Measurements from ENCODE around the gene TC2N.
"Not testable (repeated sequence)": the region's sequence is repeated elsewhere in the genome, so short reads cannot be mapped to it uniquely, and the experiment has no call there.

The TC2N gene

DNA sequence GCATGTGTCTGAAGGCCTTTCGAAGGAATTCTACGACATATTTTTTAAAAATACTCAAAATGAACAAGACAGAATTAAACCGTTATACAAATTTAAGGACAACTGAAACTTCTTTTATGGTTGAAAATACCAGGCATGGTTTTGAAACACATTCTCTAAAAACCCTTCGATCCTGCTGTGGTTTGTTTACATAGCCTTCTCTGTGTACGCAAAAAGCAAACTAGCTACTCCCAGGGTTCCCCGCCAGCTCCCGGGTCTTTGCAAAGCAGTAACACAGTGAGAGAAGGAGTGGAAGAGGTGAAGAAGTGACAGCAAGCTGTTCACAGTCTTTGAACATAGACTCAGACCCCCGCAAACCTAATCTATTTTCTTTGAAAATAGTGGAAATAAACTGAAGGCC lies 2.2 kb upstream of the TC2N start:
- DNase-seq (ENCODE audit: low spot score) = peak; percentile 25

GRCh38 chr14:91866511-91867295 lies 633 bp downstream of the TC2N start:
- no peak for DNase-seq (ENCODE audit: low spot score)

DNA sequence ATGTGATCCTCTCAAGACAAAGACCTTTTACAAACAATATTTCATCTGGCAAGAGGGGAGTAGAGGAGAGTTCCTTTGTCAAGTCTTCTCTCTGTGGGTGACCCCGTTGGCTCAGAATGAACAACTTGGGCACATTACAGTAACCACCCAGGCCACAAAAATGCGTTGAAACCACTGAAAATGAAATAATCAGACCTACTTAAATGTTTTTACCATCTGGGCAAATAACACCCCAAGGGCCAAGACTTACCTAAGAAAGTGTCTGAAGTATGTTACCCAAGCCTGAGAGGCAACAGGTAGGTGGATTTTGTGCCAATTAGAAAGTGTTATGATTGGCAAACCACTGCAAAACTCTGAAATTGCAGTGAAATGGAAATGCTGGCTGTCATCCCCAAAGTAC lies 1.3 kb downstream of the TC2N start:
- no peak for DNase-seq (ENCODE audit: low spot score)

GRCh38 chr14:91862417-91862816 lies 4.9 kb downstream of the TC2N start:
- no peak for DNase-seq (ENCODE audit: low spot score)

DNA sequence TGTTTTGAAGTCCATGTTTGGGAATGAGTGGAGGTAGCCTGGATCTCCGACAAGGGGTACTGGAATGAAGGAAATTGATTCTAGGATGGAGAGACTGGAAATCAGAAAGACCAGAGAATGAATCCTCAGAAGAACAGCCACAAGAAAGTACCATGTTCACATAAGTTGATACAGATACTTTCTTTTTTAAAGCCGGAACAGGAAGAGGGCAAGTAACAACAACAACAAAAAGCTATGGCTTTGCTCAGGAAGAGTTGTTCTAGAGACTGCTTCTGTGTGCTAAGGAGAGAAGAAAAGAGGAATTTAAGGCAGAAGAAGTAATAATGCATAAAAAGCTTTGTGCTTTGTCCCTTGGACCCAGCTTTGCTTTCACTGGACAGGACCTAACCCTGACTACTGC lies 6.2 kb downstream of the TC2N start:
- no peak for DNase-seq (ENCODE audit: low spot score)

DNA sequence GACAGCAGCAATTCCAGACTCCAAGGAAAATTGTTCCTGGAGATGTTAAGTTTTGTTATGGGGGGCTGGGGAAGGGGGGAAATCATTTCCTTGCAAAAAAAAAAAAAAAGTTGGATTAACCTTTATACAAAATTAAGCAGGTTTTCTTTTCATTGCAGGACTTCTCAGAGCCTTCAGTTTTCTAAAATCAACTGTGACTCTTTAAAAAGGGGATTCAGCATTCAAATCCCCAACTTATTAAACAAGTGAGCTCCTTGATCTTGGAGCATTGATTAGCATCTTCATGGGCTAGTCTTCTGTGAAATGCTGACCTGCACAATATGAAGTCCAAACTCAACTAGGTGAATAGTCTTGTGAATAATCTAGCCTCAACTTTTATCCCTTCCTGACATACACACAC lies 7.1 kb downstream of the TC2N start:
- no peak for DNase-seq (ENCODE audit: low spot score)

DNA sequence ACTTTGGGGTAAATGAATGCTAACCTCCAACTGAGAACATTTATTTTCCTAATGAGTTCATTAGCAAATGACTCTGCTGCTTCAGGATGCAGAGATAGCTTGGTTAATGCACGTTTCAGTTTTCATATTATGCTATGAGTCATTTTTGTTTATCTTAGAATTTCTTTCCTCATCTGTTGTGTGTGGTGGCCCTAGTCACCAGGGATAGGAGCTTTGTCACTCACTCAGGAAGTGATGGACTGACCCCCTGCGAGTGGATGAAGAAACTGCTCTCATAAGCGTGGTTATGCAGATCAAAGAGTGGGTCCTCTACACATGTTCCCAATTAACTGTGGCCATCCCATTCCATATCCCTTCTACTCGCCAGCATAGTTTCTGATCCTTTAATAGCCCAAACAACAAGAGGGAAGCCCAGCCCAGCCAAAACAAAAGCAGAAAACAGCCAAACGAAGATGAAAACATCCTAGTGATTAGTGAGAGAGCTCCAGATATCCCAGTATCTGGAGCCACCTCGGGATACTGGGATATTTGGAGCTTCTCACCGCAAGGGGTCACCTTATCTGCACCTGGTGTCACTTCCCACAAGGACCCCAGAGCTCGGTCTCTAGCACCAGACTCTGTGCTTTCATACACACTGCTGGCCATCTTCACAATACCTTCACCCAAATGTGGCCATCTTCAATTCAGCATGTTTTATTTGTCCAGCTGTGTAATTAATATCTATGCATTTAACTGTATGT lies 8.6 kb downstream of the TC2N start:
- DNase-seq (ENCODE audit: low spot score) = peak; percentile 31

GRCh38 chr14:91857614-91858013 lies 9.7 kb downstream of the TC2N start:
- DNase-seq (ENCODE audit: low spot score) = no peak

- DNase-seq (ENCODE audit: low spot score) = no peak
Measured at GRCh38 chr14:91854327-91854934, 12.9 kb downstream of the TC2N start.

GRCh38 chr14:91851563-91851962 lies 15.8 kb downstream of the TC2N start:
- no peak for DNase-seq (ENCODE audit: low spot score)

DNA sequence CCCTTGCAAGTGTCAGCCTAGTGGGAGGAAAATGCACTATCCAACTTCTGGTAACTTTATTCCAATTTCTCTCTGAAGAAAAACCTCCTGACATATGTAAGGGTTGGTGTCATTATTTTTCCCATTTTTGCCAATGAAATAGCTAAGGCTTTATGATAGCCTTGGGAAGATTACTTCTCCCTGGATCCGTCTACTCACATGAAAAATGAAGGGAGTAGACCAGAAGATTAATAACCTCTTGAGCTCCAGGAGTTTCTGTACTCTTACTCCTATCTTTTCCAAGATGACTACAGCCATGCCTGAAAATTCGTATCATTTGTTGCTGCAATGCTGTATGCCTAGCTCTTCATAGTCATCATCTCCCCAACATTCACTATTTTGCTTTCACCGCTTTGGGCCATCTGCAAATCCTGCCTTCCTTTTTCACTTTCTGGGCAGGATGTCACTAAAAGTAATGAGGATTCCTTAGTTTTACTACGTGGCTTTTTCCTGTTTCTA lies 18.8 kb downstream of the TC2N start:
- DNase-seq (ENCODE audit: low spot score) = no peak

DNA sequence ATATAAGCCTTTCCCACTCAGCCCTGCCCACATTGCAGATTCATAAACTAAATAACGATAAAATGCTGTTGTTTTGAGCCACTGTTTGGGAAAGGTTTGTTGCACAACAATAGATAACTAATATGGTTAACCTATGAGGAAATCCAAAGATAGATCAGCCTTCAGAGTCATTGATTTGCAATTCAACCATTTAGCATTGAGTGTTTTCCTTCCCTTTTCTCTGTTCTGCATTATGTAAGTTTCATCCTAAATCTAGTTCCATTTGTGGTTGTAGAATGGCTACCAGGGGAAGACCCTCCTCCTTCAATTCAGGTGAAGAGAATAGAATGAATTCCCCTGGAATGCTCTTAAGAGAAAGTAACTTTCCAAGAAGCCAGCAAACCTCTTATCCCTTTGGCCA lies 19.6 kb downstream of the TC2N start:
- no peak for DNase-seq (ENCODE audit: low spot score)

DNA sequence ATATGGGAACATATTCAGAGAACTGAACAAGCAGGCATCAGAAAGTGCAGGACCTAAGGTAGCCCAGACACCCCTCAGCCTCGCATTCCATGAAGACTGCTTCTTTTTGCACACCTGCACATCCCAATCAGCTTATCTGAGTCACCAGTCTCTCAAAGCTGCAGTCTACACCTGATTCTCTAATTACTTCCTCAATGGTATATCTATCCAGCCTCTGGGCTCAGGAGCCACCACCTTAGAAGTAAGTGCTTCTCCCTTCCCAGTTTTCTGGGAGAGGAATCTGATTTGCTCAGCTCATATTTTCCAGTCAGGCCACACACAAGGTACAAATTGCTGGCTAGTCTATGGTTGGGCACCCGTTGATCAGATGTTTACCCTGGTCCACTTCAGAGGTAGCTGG lies 21.7 kb downstream of the TC2N start:
- no peak for DNase-seq (ENCODE audit: low spot score)

DNA sequence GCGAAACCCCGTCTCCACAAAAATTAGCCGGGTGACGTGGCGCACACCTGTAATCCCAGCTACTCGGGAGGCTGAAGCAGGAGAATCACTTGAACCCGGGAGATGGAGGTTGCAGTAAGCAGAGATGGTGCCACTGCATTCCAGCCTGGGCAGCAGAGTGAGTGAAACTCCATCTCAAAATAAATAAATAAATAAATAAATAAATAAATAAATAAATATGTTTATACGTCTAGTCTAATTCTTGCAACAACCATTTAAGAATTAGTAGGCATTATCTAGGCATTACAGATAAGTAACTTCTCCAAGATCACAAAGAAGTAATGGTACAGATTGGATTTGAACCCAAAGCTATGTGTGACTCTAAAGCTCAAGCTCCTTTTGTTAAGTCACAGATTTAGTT lies 22.3 kb downstream of the TC2N start:
- DNase-seq (ENCODE audit: low spot score) = not testable (repeated sequence)

DNA sequence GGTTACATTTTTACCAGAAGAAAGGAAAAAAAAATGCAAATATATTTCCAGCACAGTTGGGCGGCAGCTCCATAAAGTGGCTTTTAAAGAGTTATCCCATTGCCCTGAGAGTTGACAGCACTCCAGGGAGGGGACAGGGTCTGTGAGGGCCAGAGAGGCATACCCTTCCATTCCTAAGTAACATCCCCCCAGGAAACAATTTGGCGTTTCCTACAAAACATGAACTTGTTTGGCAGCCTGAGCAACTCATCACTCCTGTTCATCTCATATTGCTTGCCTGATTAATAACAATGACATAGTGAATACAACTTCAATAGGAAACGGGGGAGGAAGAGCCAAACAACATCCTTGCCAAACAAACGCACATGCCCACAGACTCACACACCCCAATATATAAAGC lies 23.3 kb downstream of the TC2N start:
- no peak for DNase-seq (ENCODE audit: low spot score)

GRCh38 chr14:91843437-91843836 lies 23.9 kb downstream of the TC2N start:
- DNase-seq (ENCODE audit: low spot score) = no peak

DNA sequence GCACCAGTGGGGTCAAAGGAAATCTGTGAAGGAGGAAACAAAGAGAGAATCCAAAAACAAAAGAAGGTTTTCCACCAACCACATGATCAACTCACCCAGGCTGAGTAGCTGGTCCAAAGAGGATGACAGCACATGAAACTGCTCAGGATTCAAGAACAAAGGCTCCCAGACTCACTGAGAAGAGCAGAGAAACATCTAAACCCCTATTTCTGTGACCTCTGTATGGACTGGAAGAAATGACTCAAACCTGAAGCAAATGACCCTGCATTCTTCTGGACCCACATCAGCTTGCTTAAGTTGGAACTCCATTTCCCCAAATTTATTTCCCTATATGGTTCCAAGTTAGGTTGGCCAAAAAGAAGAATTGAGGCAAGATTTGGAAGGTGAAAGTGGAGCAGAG lies 26.3 kb downstream of the TC2N start:
- no peak for DNase-seq (ENCODE audit: low spot score)

DNA sequence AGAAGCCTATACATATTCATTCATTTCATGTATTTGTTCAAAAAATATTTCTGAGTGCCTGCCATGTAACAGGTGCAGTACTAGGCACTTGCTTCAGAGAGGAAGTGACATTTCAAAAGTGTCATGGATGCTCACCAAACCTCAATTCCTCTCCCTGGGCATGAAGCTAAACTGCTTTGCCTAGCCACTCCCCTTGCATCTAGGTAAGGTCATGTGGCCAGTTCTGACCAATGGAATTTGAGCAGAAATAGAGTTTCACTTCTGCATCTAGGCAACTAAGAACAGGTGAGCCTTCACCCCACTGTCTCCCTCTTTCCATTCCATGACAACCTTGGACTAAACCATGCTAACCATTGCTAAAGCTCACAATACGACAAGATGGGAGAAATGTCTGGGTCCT lies 27.6 kb downstream of the TC2N start:
- no peak for DNase-seq (ENCODE audit: low spot score)

GRCh38 chr14:91837076-91837475 lies 30.3 kb downstream of the TC2N start:
- DNase-seq (ENCODE audit: low spot score) = no peak

- DNase-seq (ENCODE audit: low spot score) = peak; percentile 69
Measured at GRCh38 chr14:91835920-91836843, 31.2 kb downstream of the TC2N start.

DNA sequence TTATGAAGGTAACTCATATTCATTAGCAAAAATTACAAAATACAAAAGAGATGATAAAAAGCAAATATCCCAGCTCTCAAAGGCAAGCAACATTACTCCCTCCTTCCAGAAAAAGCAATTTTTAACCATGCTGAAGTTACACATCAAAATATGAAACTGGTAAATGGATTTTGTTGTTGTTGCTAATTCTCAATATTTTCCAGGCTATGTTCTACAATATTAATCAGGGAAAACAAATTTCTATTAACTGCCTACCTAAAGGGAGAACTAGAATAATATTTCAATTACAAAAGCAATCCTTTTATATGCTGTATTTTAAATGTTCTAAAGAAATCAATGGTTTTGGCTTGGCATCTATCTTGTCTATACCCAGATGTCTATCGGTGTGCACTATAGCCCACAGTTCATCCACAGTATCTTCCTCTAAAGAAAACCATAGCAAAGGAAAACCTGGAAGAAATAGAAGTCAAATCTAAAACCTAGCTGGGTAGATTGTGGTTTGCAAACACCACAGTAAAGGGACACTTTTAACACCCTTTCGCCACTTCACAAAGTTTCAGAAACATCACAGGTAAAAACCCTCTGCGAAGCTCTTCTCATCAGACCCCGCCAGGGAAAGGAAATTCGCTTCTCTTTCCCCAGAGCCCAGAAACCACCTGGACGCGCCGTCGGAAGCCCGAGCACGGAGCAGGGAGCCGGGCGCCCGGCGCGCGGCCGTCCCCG lies 32.0 kb downstream of the TC2N start:
- DNase-seq (ENCODE audit: low spot score) = no peak

Measured in HuH-7.5 (cell line).